NCI-H345 treated with DMSO at 0.1 percent for 48 hours (cell line): ENCODE measurements around the gene MICAL2.

Experiments used
- DNase-seq: peaks from one replicate; lab custom pipeline; 2025; ENCODE audit not compliant: unreplicated experiment; lab: John Stamatoyannopoulos, UW

Gene MICAL2

DNA sequence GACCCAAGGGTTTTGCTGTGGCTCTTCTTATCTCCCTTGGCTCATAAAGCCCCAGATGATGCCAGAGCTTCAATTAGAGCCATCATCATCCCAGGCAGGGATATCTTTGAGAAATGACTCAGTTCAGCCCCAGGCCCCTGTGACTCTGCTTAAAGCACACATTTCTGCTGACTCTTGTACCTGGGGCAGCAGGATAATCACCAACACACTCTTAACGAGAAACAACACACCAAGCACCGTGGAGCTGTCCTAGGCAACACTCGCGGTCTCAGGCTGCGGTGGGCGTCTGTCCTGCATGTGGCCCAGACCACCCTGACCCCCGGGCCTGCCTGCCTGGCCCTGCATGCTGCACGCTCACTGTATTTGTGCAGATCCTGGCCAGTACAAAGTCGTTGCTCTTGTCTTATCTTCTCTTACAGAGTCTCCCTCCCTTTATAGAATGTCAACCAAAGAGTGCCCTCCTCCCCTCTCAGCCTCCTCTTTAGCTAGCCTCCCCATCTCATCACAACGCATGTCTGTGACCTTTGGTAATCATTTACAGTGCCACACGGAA lies 152.8 kb downstream of the MICAL2 start:
- DNase-seq: no peak

DNA sequence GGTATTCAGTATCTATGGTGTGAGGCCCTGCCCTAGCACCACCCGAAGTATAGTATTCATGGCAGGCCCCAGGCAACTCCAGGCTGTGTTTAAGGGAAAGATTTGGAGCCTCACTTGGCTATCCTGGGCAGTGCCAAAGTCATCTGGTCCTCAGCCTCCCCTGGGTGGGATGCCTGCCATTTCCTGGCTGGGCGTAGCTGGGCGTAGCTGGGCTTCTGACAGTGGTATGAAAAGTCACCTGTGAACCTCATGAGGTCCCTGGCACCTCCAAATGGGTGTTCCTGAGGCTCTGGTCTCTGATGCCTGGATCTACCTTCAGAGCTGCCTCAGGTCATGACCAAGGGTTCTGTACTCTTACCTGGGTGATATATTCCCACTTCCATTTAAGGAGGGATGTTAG lies 154.0 kb downstream of the MICAL2 start:
- DNase-seq: no peak

DNA sequence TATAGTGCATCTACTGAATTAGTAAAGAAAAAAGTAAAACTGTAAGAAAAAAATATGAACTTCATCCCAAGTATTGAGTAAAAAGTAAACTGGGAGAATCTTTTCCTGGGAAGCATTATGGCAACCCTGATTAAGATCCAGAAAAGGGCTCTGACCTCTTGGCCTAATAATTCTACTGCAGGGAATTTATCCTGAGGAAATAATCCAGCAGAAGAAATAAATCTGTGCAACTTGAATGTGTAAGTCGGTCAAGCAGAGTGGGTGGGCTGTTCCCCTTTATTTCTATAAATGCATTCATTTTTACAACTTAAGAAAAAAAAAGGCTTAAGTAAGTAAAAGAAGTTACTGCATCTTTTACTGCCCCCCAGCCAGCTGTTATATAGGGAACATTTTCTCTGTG lies 155.7 kb downstream of the MICAL2 start:
- DNase-seq: no peak

DNA sequence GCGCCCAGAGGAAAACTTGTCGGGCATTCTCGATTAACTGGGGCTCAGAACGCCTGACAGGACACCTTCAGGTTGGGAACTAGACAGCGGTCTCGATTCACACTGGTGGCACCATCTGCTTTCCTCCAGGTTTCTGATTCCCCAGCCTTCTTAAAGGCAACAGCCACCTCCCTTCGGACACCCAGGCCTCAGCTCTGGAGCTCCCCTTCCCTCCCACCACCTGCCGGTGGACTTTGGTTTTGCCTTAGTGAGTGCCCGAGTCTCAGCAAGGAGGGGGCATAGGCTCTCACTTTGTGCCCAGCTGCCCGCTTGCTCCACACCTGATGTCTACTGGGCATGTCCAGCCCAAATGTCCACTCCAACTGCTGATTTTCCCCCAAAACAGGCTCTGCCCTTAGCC lies 156.6 kb downstream of the MICAL2 start:
- no peak for DNase-seq

DNA sequence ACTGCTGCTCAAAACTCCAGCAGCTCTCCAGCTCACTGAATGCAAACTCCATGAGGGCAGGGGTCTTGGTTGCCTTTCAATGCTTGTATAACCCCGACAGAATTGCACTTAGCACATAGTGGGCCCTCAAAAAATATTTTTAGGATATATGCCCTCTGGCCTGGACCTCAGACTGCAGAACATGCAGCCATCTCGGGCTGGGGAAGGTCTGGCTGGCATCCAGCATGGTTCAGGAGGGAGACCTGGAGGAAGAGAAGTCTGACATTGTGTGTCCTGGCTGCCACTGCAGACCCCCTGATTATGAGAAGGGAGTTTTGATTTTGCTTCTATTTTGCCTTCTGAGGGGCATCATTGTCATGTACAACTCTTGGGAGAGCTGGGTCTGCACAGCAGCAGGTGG lies 157.5 kb downstream of the MICAL2 start:
- DNase-seq: no peak

DNA sequence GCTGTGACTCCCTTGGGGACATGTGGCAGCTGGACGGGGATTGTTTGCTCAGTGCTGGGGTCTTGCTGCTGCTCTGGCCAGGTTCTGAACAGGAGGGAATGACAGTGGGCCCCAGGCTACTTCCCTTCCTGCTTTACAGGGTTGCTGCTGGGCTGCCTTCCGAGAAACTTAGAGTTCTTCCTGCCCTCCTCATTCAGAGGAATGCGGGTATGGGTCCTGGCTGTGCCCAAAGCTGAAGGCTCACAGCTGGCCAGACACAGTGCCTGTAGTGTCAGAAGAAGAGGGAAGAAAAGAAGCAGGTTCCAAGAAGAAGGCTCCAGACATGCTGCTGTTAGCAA lies 158.7 kb downstream of the MICAL2 start:
- DNase-seq: no peak

DNA sequence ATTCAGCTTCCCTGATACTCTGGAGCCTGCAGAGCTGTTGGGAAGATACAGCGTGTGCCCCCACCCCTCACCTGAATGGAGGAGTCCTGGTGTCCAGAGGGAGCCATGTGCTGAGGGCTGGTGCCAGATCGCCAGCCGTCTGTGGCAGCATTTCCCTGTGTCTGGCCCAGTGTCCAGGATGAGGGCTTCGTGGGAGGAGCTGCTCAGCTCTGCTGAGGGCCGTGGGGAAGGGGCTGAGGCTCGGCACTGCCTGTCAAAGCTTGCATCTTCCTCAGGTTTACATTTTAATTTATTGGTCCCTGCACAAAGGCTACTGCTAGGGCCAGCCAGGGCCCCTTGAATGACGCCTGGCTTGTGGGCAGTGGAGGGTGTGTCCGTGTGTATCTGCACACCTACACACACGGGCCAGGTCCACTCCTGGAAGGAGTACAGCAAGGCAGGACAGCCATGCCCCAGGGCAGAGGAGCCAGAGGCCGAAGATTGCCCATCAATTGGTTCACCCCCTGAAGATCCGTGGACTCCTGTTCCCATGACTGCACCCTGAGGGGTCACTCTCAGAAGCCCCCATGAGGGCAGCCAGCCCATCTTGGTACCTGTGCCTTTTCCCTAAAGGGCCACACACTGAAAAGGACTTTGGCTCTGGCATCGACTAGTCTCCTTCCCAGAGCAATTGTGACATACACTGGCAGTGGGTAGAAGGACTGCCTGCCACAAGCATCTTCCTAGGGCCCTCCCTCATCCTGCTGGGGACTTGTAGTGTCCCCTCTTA lies 159.2 kb downstream of the MICAL2 start:
- DNase-seq: no peak

DNA sequence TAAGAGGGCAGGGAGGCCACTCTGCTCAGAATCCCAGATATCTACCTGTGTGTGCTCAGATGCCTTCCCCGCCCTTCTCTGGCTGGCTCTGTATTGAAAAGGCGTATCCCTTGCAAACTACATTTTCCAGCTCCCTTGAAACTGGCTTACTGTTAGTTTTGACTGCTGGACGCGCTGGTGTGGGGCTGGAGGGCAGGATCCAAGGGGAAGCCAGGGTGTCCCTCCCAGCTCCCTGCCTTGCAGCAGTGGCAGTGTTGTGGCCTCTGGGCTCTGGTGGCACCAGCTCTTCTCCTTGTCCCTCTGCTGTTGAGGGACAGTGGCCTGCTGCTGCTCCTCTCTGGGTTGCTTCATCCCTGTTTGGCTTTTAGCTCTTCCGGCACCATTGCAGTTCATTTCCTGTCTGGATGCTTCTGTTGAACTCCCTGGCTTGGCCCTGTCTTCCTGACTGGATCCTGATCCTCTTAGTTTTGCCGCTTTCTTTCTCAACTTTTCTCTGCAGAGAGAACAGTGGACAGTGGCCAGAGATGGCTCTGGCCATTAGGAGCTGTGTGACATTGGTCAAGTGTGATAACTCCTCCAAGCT lies 159.9 kb downstream of the MICAL2 start:
- DNase-seq: no peak

GRCh38 chr11:12270817-12271216 lies 160.4 kb downstream of the MICAL2 start:
- DNase-seq: no peak

GRCh38 chr11:12271241-12271640 lies 160.9 kb downstream of the MICAL2 start:
- no peak for DNase-seq

DNA sequence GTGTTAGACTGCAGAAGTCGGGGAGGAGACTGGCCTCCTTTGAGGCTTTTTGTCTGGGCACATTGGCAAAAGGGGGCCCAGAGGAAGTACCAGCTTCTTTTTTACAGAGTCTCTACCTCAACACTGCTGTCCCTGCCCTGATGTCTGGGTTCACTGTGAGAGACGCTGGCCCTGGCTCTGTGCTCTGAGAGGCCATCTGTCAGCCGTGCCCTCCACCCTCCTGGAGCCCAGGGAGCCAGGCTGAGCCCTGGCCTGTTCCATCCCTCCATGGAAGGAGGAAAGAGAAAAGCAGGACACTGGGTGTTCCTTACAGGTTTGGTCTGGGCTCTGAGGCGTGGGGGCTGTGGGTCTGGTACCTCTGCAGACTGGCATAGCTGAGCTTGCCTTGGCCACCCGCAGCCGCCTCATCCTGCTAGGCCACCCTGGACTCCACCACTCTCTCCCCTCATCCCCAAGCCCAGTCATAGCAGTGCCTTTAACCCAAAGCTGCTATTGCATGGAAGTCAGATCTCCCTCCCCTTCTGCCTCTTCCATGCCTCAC lies 161.5 kb downstream of the MICAL2 start:
- no peak for DNase-seq

DNA sequence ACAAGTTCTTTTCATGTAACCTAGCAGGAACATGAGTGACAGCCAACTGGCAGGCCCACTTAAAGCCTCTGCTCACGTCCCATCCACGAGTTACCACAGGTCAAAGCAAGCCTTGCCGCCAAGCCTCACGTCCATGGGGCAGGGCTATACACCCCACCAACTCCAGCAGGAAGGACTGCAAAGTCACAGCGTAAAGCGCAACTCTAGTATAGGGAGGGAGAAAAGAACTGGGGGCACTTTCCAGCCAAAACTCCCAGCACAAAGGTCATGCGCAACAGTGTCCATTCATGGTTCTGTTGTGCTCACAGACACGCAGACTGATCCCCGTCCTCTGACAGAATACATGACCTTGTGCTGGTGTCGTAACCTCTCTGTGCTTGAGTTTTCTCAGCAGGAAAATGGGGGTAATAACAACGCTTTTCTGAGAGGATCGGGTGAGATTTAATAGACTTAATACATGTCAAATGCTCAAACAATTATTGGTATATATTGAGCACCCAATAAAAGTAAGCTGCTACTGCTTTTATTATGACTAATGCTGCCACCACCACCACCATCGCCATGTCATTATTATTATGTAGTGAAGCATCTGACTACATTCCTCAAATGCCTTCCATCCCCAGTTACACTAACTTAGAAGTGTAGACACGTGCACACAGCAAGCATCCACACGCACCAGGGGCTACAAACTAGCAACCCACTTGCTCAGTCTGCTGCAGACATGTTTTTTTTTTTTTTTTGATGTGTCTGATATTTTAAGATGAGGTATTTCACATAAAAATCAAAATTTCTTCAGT lies 162.6 kb downstream of the MICAL2 start:
- DNase-seq: no peak

DNA sequence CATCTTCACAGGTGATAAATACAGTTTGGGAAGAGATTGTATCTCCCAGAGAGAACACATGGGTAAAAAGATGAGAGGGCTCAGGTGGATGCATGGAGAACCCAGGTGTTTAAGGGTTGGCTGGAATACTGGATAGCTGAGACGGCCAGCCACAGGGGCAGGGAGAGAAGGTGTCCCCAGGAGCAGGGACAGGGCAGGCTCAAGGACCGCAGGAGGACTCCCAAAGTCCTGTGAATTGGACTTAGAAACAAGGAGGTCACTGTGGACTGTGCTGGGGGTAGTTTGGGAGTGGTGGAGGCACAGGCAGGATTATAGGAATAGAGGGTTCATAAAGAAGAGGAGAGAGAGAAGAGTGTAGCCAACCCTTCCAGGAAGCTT lies 163.2 kb downstream of the MICAL2 start:
- DNase-seq: no peak

- DNase-seq: no peak
Observed at GRCh38 chr11:12274056-12274455, 163.7 kb downstream of the MICAL2 start.

- DNase-seq: no peak
Observed at GRCh38 chr11:12274558-12275197, 164.3 kb downstream of the MICAL2 start.

GRCh38 chr11:12275818-12276217 lies 165.4 kb downstream of the MICAL2 start:
- no peak for DNase-seq

DNA sequence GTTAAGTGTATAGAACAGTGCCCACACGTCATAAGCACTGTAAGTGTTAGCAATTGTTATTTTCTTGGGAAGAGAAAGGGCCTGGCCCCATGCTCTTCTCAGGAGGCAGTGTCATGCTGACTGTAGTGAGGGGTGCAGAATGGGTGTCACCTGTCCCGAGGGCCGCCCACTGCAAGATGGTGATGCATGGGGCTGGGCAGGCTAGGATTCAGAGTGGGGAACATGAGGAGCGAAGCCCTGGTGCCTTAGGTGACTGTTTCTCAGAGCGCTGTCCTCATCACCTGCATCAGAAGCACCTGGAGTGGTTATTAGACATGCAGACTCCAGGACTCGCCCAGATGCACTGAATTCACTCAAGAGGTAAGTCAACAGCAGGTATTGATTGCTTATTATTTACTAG lies 166.0 kb downstream of the MICAL2 start:
- peak; percentile 85 for DNase-seq

GRCh38 chr11:12276831-12277475 lies 166.6 kb downstream of the MICAL2 start:
- no peak for DNase-seq

DNA sequence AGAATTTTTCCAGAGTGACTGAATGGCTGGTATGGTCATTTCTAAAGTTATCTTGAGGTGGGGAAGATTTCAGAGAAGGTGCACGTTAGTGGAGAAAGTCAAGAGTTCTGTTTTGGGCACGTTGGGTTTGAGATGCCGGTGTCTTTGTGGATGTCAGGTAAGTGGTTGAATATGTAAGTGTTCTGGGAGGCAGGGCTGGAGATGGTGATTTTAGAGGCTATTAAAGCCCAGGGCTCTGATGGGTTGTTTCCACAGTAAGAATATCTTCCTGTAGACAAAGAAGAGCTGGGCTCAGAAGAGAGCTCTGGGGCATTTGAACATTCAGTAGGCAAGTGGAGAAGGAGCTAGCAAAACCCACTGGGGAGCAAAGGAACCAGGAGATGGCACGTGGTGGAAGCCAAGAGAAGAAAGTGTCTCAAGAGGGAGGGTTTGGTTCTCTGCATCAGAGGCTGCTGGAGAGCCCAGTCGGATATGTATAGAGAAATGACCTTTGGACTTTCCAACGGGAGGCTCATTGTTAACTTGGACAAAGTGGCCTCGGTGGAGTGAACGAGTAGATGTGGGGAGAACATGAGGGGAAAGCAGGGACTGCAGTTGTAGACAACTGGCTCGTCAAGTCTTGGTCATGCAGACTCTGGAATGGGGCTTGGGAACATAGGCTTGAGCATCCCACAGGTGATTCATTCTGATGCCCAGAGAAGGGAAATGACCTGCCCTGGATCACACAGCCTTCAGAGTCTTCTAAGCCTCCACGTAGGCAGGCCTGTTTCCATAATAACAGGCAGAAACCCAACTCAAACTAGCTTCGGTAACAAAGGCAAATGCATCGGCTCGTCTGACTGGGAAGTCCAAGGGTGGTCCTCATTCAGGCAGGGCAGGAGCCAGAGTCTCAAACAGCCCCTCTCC lies 168.6 kb downstream of the MICAL2 start:
- DNase-seq: no peak

DNA sequence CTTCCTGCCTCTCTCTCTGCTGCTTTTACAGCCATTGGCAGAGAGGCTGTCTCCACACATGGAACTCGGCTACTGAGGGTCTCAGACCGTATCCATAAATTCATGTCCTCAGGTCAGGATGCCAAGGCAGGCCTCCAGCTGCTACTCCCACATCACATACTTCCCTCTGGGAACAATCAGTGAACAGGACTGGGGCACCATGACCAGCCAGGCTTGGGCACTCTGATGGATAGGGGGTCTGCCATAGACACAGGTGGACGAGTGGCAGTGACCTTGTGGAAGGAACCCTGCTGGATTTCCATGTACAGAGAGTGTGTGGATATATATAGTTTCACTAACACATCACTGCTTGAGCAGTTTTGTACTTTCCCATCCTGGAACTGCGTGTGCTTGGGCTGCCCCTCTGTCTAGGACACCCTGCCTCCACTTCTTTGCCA lies 169.3 kb downstream of the MICAL2 start:
- DNase-seq: no peak
